Activated T-helper 1 cell treated with Interleukin-2 at 50 U/mL for 16 hours (primary cell): ENCODE data around the gene RFTN1.
"Not testable (repeated sequence)": the region's sequence is repeated elsewhere in the genome, so short reads cannot be mapped to it uniquely, and the experiment has no call there.

Source experiments
- DNase-seq: peaks from one replicate; pipeline ENCODE4 v3.0.0-alpha.2; 2020; ENCODE audit warnings: low read depth

The RFTN1 gene

DNA sequence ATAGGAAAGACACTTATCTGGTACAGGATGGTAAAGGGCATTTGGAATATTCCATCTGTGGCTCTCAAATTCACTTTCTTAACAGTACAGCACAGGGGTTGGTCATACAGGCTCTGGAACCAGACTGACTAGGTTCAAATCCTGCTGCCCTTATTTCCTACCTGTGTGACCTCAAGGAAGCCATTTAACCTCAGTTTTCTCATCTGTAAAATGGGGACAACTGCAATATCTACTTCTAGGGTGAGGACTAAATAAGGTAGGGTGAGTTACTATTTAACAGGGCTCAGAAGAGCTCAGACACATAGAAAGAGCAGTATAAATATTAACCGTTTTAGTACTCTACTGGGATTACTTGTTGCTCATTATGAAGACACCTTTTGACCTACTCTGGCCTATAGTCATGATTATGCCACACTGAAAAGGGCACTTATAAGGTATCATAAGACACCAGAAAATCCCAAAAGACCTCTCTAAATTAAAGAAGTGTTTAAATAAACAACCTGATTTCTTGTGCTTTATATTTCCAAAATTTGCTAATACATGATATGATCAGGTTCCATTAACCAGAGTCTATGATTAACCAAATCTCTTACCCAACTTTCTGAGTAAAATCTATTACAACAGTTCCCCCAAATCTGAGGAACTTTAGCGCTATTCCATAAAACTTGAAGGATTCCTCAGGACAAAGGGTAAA lies 6.5 kb downstream of the RFTN1 start:
- no peak for DNase-seq

DNA sequence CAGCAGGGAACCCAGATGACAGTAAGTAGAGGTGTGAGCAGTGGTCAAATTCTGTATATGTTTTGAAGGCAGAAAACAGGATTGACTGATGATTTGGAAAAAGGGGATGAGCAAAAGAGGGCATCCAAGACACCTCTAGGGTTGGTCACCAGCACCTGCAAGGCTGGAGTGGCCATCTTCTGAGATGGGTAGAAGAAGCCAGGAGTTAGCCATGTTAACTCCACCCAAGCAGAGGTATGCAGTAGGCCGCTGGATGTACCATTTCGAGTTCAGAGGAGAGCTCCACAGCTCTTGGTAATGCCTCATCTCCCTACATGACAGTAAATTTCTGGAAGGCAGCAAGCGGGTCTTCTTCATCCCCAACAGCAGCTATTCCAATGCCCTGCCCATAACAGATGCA lies 7.0 kb downstream of the RFTN1 start:
- no peak for DNase-seq

DNA sequence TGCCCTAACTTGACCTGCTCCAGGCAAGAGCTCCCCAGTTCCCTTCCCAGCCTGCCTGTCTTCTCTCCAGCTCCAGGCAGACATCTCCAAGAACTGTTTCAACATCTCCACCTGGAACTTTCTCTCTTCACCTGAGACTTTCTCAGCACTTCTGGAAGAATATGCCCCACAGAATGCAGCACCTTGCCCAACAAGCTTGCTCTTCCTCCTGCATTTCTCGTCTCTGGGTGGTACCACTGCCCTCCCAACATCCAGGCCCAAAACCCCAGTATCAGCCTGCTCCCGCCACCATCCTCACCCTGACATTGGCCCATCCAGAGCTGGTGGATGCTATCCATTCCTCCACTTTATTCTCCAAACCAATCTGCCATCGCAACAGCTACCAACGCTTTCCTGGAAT lies 8.8 kb downstream of the RFTN1 start:
- DNase-seq, result no peak

DNA sequence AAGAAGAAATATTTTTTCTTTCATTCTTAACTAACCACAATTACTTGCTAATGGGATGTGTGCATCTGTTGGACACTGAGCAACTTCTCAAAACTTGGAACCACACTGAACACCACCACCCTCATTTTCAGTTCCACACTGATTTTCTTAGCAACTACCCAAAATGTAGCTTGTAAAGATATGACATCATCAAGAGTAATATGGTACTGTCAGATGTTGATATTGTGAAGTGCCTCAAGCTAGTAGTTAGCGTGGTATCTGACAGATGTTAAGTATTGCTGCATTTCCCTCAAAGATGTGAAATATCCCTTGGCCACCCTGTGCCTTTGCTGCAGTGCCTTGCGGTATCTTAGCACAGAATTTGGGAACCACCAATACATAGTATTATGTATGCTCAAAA lies 9.3 kb downstream of the RFTN1 start:
- DNase-seq, result no peak

- DNase-seq, result no peak
Measured at GRCh38 chr3:16503191-16503776, 10.2 kb downstream of the RFTN1 start.

- no peak for DNase-seq
Measured at GRCh38 chr3:16502347-16502908, 11.1 kb downstream of the RFTN1 start.

DNA sequence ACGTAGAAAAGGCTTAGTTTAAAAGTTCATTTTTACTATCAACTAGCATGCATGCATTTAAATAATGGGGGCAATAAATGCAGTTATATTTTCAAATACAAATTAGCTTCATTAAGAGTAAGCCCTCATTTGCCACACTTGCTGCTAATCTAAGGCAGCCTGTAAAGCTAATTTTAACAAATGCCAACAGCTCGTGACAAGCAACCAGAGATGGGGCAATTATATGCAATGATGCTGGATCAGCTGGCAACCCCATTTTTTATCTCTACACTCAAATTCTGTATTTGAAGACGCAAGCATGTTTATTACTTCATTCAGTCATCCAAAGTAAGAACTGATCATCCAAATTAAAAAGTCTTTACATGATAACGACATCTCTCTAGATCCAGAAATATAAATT lies 12.1 kb downstream of the RFTN1 start:
- no peak for DNase-seq

DNA sequence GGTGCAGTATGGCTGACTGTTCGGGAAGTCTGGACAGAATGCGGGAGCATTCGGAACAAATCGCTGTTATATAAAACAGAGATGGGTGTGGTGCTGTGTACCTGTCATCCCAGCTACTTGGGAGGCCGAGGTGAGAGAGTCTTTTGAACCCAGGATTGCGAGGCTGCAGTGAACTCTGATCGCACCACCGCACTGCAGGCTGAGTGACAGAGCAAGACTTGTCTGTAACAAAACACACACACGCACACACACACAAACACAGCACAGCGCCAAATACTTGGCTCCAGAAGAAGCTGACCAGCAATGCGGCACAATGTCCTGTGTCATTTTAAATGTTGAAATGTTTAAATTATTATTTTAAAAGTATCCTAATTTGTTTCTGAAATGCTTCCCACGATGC lies 12.6 kb downstream of the RFTN1 start:
- DNase-seq, result no peak

GRCh38 chr3:16500093-16500492 lies 13.4 kb downstream of the RFTN1 start:
- DNase-seq, result no peak

- DNase-seq, result no peak
Measured at GRCh38 chr3:16499351-16499750, 14.1 kb downstream of the RFTN1 start.

GRCh38 chr3:16498130-16498890 lies 15.2 kb downstream of the RFTN1 start:
- no peak for DNase-seq

DNA sequence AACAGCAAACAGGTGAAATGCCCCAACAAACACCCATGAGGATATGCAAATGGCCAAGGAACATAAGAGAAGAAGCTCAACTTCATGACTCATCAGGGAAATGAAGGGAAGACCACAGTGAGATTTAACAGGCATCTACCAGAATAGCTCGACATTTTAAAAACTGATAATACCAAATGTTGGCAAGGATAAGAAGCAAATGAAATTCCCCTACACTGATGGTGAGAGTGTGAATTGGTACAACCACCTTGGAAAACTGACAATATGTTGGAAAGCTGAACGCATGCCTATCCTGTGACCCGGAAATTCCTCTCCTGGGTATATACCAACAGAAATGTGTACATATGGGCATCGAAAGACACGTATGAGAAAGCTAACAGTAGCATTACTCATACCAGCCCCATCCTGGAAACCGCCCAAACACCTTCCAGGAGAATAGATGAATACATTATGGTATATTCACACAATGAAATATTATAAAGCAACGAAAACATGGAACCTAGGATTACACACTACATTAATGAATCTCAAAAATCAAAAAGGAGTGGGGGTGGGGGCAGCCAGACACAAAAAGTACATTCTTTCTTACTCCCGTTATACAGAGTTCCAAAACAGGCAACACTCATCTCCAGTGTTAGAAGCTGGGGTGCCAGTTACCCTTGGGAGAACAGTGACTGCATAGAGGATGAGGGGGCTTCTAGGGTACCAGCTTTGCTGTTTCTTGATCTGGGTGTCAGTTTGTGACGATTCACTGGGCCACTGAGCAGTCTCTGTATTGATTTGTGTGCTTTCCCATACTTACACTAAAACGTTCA lies 16.9 kb downstream of the RFTN1 start:
- DNase-seq, result no peak

- no peak for DNase-seq
Measured at GRCh38 chr3:16496008-16496407, 17.5 kb downstream of the RFTN1 start.

GRCh38 chr3:16494814-16495431 lies 18.6 kb downstream of the RFTN1 start:
- no peak for DNase-seq

DNA sequence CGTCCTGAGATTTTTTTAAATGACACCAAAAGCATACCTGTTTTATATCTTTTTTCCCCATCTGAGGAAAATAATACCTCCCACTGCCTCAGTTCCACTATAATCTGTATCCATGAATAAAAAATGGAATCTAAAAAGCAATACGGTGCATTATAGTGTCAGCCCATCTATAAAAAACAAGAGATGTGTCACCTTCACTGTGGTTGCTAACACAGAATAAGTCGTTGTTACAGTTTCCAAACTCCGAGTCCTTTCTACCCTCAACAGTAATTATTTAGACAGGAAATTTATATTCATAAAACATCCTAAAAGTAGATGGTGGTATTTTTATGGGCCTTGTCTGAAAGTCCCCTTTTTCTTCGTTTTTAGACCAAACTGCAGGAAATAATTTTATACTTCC lies 19.4 kb downstream of the RFTN1 start:
- no peak for DNase-seq

- DNase-seq, result no peak
Measured at GRCh38 chr3:16490062-16490619, 23.4 kb downstream of the RFTN1 start.

DNA sequence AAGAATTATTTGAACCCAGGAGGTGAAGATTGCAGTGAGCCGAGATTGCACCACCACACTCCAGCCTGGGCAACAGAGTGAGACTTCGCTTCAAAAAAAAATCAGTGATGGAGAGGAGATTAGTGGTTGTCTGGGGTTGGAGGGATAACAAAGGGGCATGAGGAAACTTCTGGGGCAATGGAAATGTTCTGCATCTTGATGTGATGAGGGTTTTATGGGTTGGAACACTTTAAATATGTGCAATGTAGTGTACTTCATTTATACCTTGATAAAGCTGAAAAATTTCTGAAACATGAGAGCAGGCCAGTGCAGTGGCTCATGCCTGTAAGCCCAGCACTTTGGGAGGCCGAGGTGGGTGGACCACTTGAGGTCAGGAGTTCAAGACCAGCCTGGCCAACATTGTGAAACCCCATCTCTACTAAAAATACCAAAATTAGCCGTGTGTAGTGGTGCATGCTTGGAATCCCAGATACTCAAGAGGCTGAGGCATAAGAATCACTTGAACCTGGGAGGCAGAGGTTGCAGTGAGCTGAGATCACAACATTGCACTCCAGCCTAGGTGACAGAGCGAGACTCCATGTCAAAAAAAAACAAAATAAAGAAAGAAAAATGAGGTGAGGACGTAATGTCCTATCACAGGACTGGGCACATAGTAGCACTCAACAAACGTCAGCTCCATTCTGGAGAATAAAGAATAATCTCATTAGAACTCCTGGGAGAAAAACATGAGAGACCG lies 24.0 kb downstream of the RFTN1 start:
- not testable (repeated sequence) for DNase-seq

GRCh38 chr3:16488637-16489036 lies 24.9 kb downstream of the RFTN1 start:
- no peak for DNase-seq

- no peak for DNase-seq
Measured at GRCh38 chr3:16487511-16488175, 25.9 kb downstream of the RFTN1 start.

- no peak for DNase-seq
Measured at GRCh38 chr3:16486951-16487480, 26.5 kb downstream of the RFTN1 start.
